ENCODE data around the gene HIKESHI. TPM values are rescaled to one million over a fixed set of nuclear protein-coding genes. Genes with fewer than 3 reads are reported as not detected.

The HIKESHI gene
- total RNA-seq, 4 donors from 2014 or later: 30.1 to 60.9 (median 51.8) TPM

DNA sequence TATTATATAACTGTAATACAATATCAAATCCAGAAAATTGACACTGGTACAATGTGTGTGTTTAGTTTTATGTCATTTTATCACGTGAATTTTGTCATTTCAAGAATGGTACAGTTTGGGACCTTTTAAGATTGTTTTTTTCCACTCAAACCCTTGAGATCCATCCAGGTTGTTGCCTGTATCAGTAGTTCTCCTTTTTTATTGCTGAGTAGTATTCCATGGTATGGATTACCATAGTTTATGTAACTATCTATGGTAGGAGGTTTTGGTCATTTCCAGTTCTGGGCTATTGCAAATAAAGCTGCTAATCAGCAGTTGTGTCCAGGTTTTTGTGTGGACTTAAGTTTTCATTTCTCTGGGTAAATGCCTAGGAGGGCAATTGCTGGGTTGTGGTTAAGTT lies 32.4 kb upstream of the HIKESHI start:
- intact Hi-C loops (cut with DNase I; ENCODE audit: low total_unique reads) (no loop called here), in situ Hi-C loops (cut with MboI; ENCODE audit: low sequenced_read_pairs in 4 of 4) (no loop called here)
- no peaks in the 10 kb centered on the region for H3K4me1 ChIP-seq
- TF ChIP-seq, protein P1, sequence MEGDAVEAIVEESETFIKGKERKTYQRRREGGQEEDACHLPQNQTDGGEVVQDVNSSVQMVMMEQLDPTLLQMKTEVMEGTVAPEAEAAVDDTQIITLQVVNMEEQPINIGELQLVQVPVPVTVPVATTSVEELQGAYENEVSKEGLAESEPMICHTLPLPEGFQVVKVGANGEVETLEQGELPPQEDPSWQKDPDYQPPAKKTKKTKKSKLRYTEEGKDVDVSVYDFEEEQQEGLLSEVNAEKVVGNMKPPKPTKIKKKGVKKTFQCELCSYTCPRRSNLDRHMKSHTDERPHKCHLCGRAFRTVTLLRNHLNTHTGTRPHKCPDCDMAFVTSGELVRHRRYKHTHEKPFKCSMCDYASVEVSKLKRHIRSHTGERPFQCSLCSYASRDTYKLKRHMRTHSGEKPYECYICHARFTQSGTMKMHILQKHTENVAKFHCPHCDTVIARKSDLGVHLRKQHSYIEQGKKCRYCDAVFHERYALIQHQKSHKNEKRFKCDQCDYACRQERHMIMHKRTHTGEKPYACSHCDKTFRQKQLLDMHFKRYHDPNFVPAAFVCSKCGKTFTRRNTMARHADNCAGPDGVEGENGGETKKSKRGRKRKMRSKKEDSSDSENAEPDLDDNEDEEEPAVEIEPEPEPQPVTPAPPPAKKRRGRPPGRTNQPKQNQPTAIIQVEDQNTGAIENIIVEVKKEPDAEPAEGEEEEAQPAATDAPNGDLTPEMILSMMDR (IDR thresholded peaks at IDR 0.05 in 4 of 5, conservative IDR thresholded peaks at IDR 0.05 in 1 of 5): no peak
- no peak for TF ChIP-seq POLR2A (IDR thresholded peaks at IDR 0.05)
- no peaks in the 10 kb centered on the region for H3K36me3 ChIP-seq
- H3K9me3 ChIP-seq: no peaks in the 10 kb centered on the region
- no peaks in the 10 kb centered on the region for H3K27me3 ChIP-seq
- ATAC-seq (no peak), DNase-seq (no peak)
- no peak overlapping the region for H3K27ac ChIP-seq
- H3K4me3 ChIP-seq: no peak overlapping the region

DNA sequence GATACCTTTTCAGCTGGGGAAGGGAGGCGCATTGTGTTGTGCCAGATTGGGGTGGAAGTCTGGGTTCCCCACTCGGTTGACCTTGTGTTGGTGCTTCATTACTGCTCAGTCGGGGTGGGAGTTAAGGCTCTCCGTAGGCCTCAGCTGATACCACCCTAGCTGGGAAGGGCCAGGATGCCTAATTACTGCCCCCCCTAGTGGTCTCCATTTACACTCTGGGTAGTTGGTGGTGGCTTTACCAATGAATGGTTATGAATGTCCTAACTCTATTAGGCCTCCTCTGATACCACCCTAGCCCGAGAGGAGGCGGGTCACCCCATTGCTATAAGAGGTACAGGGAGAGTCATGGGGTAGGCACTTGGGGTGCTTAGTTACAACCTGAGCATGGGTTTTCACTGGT lies 27.5 kb upstream of the HIKESHI start:
- Histone ChIP-seq H3K27ac (no peak overlapping the region), H3K9me3 (no peaks in the 10 kb centered on the region), H3K36me3 (peaks cover 0 to 17% of the 10 kb centered on the region in 2 donors), H3K4me3 (no peak overlapping the region), H3K4me1 (no peaks in the 10 kb centered on the region), H3K27me3 (no peaks in the 10 kb centered on the region)
- intact Hi-C loops (cut with DNase I; ENCODE audit: low total_unique reads) (no loop called here), in situ Hi-C loops (cut with MboI; ENCODE audit: low sequenced_read_pairs in 4 of 4) (no loop called here)
- ATAC-seq (no peak), DNase-seq (no peak)
- no peak for TF ChIP-seq POLR2A (IDR thresholded peaks at IDR 0.05)
- TF ChIP-seq, protein P1 (IDR thresholded peaks at IDR 0.05 in 4 of 5, conservative IDR thresholded peaks at IDR 0.05 in 1 of 5): no peak

DNA sequence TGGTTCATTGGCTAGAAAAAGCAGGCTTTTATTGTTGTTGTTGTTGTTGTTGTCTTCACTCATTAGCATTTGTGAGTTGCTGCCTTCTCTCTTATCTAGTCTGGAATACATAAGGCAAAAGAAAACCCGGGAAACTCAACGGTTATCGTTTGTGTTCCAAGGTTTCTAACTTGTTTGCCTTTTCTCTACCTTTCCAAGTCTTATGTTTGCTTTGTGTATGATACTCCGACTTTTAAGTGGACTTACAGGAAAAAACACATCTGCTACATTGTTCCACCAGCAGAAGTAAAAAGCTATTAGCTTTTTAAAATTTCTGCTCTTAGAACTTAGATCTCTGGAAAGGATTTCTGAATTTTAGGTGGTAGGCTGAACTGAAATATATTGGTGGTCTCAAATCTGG lies 27.0 kb upstream of the HIKESHI start:
- H3K9me3 ChIP-seq: no peaks in the 10 kb centered on the region
- intact Hi-C loops (cut with DNase I; ENCODE audit: low total_unique reads): no loop called here
- ATAC-seq: no peak
- H3K27ac ChIP-seq: no peak overlapping the region
- no peak overlapping the region for H3K4me3 ChIP-seq
- in situ Hi-C loops (cut with MboI; ENCODE audit: low sequenced_read_pairs in 4 of 4): no loop called here
- no peak for DNase-seq
- peaks cover 3 to 21% of the 10 kb centered on the region in 2 donors for H3K36me3 ChIP-seq
- H3K4me1 ChIP-seq: no peaks in the 10 kb centered on the region
- H3K27me3 ChIP-seq: no peaks in the 10 kb centered on the region
- TF ChIP-seq POLR2A (IDR thresholded peaks at IDR 0.05): no peak
- TF ChIP-seq, protein P1 (IDR thresholded peaks at IDR 0.05 in 4 of 5, conservative IDR thresholded peaks at IDR 0.05 in 1 of 5): no peak

DNA sequence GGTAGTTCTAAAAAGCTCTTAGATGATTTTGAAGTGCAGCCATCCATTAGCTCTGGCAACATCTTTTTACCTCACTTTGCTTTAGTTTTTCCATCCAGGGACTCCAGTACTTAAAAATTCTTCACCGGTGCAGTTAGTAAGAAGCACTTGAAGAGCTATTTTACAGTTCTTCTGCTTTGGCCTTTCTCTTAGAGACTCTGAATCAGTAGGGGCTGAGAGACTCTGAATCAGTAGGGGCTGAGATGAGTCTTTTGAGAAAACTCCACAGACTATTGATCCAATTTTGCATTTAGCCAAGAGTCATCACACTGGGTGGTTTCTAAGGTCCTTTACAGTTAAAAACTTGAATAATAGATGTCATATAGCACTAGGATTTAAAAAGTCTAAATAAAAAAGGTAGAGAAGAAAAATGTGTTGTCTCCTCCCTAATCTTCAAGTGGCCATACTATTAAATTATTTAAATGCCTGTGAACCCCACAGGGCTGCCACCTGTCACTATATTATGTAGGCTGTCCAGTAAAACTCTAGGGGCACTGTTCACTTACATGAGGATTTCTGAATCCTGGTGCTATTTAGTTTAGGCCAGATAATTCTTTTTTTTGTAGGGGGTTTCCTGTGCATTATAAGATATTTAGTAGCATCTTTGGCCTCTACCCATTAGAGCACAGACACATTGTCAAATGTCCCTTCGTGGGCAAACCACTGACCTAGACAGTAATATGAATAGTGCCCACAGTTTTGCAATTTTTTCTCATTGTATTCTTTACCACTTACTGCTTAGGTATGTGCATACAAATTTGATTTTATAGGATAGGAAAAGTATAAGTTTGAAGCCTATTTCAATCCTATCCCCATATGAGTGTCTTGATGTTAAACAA lies 26.3 kb upstream of the HIKESHI start:
- DNase-seq: no peak
- Histone ChIP-seq H3K4me1 (no peaks in the 10 kb centered on the region), H3K9me3 (no peaks in the 10 kb centered on the region), H3K4me3 (no peak overlapping the region), H3K36me3 (peaks cover 3 to 29% of the 10 kb centered on the region in 2 donors), H3K27me3 (no peaks in the 10 kb centered on the region), H3K27ac (no peak overlapping the region)
- intact Hi-C loops (cut with DNase I; ENCODE audit: low total_unique reads): no loop called here
- no peak for ATAC-seq
- TF ChIP-seq, protein P1 (IDR thresholded peaks at IDR 0.05 in 4 of 5, conservative IDR thresholded peaks at IDR 0.05 in 1 of 5): no peak
- TF ChIP-seq POLR2A (IDR thresholded peaks at IDR 0.05): no peak
- in situ Hi-C loops (cut with MboI; ENCODE audit: low sequenced_read_pairs in 4 of 4): no loop called here

Measured in gastrocnemius medialis (tissue), 4 donors.